A549 (cell line): ENCODE measurements around the gene OR5D14.

Experiments used
- CBX2 ChIP-seq: fragments of 200-600 bp; sonication (generic); IDR thresholded peaks from 2 replicates; pipeline ENCODE4 v1.6.1; 2016; ENCODE audit warnings: low read depth, mild to moderate bottlenecking, borderline replicate concordance
- HDAC2 ChIP-seq: fragments of 200-600 bp; sonication (generic); IDR thresholded peaks from 2 replicates; pipeline ENCODE4 v1.6.1; 2016
- JUNB ChIP-seq: fragments of >200 bp; sonication (Bioruptor Twin); formaldehyde crosslinking; IDR thresholded peaks from 2 replicates; pipeline ENCODE4 v1.6.1; 2016
- MAFK ChIP-seq: fragments of 450-650 bp; IDR thresholded peaks from 2 replicates; pipeline ENCODE4 v1.6.1; 2014; ENCODE audit not compliant: partially characterized antibody
- MAZ ChIP-seq: fragments of 150-350 bp; IDR thresholded peaks from 2 replicates; pipeline ENCODE4 v1.6.1; 2014; ENCODE audit warnings: antibody characterized with exemption, low read depth, low read length, borderline replicate concordance
- MYC ChIP-seq: IDR thresholded peaks from 2 replicates; pipeline ENCODE4 v1.6.1; 2012; ENCODE audit warnings: mild to moderate bottlenecking, inconsistent platforms, low read length, improper control_type of control experiment, borderline replicate concordance
- SMC3 ChIP-seq: fragments of >200 bp; sonication (Bioruptor Twin); formaldehyde crosslinking; IDR thresholded peaks from 3 replicates; pipeline ENCODE4 v1.6.1; 2018; ENCODE audit warnings: inconsistent platforms
- TF ChIP-seq, protein P1 (sequence below): fragments of >200 bp; sonication (Bioruptor Twin); formaldehyde crosslinking; IDR thresholded peaks from 3 replicates; pipeline ENCODE4 v1.5.1; 2016

GRCh38 chr11:55791606-55792005 is 3.8 kb upstream of the OR5D14 start:
- TF ChIP-seq, protein P1, sequence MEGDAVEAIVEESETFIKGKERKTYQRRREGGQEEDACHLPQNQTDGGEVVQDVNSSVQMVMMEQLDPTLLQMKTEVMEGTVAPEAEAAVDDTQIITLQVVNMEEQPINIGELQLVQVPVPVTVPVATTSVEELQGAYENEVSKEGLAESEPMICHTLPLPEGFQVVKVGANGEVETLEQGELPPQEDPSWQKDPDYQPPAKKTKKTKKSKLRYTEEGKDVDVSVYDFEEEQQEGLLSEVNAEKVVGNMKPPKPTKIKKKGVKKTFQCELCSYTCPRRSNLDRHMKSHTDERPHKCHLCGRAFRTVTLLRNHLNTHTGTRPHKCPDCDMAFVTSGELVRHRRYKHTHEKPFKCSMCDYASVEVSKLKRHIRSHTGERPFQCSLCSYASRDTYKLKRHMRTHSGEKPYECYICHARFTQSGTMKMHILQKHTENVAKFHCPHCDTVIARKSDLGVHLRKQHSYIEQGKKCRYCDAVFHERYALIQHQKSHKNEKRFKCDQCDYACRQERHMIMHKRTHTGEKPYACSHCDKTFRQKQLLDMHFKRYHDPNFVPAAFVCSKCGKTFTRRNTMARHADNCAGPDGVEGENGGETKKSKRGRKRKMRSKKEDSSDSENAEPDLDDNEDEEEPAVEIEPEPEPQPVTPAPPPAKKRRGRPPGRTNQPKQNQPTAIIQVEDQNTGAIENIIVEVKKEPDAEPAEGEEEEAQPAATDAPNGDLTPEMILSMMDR, result no peak
- TF ChIP-seq CBX2, result no peak
- no peak for TF ChIP-seq JUNB
- no peak for TF ChIP-seq MAZ
- no peak for TF ChIP-seq SMC3
- TF ChIP-seq HDAC2, result no peak
- TF ChIP-seq MAFK, result peak; percentile 42
- TF ChIP-seq MYC, result no peak
